H1 (cell line): ENCODE data around the gene COL26A1. TPM values are rescaled to one million over a fixed set of nuclear protein-coding genes. Genes with fewer than 3 reads are reported as not detected.
A peak's percentile ranks its signal among the peaks of the same experiment; 100 is the strongest.

Source experiments
- CTCF ChIA-PET: fragments of 300-600 bp; sonication (Branson Sonifier 250); formaldehyde crosslinking; loops from one replicate; lab custom pipeline; 2021; ENCODE audit not compliant: partially characterized antibody; lab: Charles Lee
- POLR2A ChIA-PET: fragments of 300-600 bp; sonication (Branson Sonifier 250); formaldehyde crosslinking; loops from one replicate; lab custom pipeline; 2021; ENCODE audit warnings: inconsistent platforms; ENCODE audit not compliant: partially characterized antibody; lab: Charles Lee
- DNase-seq, 2 experiments: peaks; one replicate each; pipeline versions ENCODE4 v3.0.0 to v3.0.0-alpha.2; 2010 to 2022; ENCODE audit warnings: low spot score in 2 of 2, low read depth in 1 of 2, mixed read lengths in 1 of 2
- FAIRE-seq: peaks from 2 replicates; lab custom pipeline; 2011; peaks lifted over from hg19 to GRCh38; lab: Jason Lieb, UNC
- H2AFZ ChIP-seq: 2 replicates; pipeline ENCODE4 v1.8.1; 2012; ENCODE audit warnings: low read length, inconsistent platforms
- H2AK5ac ChIP-seq: 2 replicates; pipeline ENCODE4 v1.6.1; 2013; ENCODE audit warnings: low read depth, low read length
- H2BK120ac ChIP-seq: replicated peaks from 2 replicates; pipeline ENCODE3; 2013; ENCODE audit warnings: low read depth, low read length, inconsistent platforms
- H2BK12ac ChIP-seq: 2 replicates; pipeline ENCODE4 v1.6.1; 2013; ENCODE audit warnings: low read depth, low read length
- H2BK15ac ChIP-seq: 2 replicates; pipeline ENCODE4 v1.6.1; 2013; ENCODE audit warnings: low read length
- H2BK20ac ChIP-seq: 2 replicates; pipeline ENCODE4 v1.6.1; 2013; ENCODE audit warnings: low read length
- H2BK5ac ChIP-seq: 2 replicates; pipeline ENCODE4 v1.6.1; 2013; ENCODE audit warnings: low read depth, low read length
- H3K14ac ChIP-seq: 2 replicates; pipeline ENCODE4 v1.6.1; 2013; ENCODE audit warnings: inconsistent platforms; ENCODE audit not compliant: insufficient read length
- H3K18ac ChIP-seq: 2 replicates; pipeline ENCODE4 v1.6.1; 2013; ENCODE audit warnings: low read length; ENCODE audit errors: extremely low read depth
- H3K23ac ChIP-seq: 2 replicates; pipeline ENCODE4 v1.6.1; 2013; ENCODE audit warnings: inconsistent platforms; ENCODE audit not compliant: insufficient read length
- H3K23me2 ChIP-seq: 2 replicates; pipeline ENCODE4 v1.6.1; 2013; ENCODE audit warnings: low read depth, low read length
- H3K27ac ChIP-seq: 2 replicates; pipeline ENCODE4 v1.6.1; 2011; ENCODE audit warnings: low read depth, low read length, inconsistent platforms
- H3K27me3 ChIP-seq, 4 experiments: replicated peaks in 1 of 4; 1 replicate in 1 of 4; 2 replicates in 3 of 4; pipeline versions ENCODE4 v1.6.1 to v1.8.1; 2011 to 2013; ENCODE audit warnings: low read length in 3 of 4, mild to moderate bottlenecking in 3 of 4, inconsistent platforms in 2 of 4, mixed read lengths in 2 of 4, moderate library complexity in 1 of 4; ENCODE audit not compliant: control insufficient read depth in 3 of 4, insufficient read depth in 3 of 4; ENCODE audit errors: extremely low read depth in 1 of 4
- H3K36me3 ChIP-seq, 4 experiments: 2 replicates each; pipeline versions ENCODE4 v1.6.1 to v1.8.1; 2011 to 2013; ENCODE audit warnings: mild to moderate bottlenecking in 4 of 4, low read length in 3 of 4, moderate library complexity in 2 of 4, control low read depth in 1 of 4, inconsistent platforms in 1 of 4; ENCODE audit not compliant: insufficient read depth in 4 of 4, control insufficient read depth in 2 of 4
- H3K4ac ChIP-seq: replicated peaks from 2 replicates; pipeline ENCODE3; 2013; ENCODE audit warnings: low read length, low read depth, mixed read lengths, inconsistent platforms; ENCODE audit not compliant: insufficient read length
- H3K4me1 ChIP-seq, 4 experiments: replicated peaks in 1 of 4; 1 replicate in 1 of 4; 2 replicates in 3 of 4; pipeline versions ENCODE4 v1.6.1 to v1.8.1; 2011 to 2013; ENCODE audit warnings: low read length in 3 of 4, inconsistent platforms in 2 of 4, mixed read lengths in 1 of 4; ENCODE audit not compliant: insufficient read depth in 4 of 4, control insufficient read depth in 3 of 4
- H3K4me2 ChIP-seq, 2 experiments: 2 replicates each; pipeline versions ENCODE4 v1.6.1 to v1.8.1; 2011 to 2013; ENCODE audit warnings: low read depth in 2 of 2, low read length in 2 of 2, control low read depth in 1 of 2, inconsistent platforms in 1 of 2, mild to moderate bottlenecking in 1 of 2; ENCODE audit not compliant: insufficient read depth in 1 of 2
- H3K4me3 ChIP-seq, 4 experiments: fragments of 200-600, 300-600 bp in 1 of 4; sonication (generic), shearing (Covaris generic), sonication (Bioruptor Twin) in 1 of 4; 2 replicates each; pipeline versions ENCODE4 v1.5.1 to v1.8.1; 2011 to 2016; ENCODE audit warnings: low read length in 4 of 4, low read depth in 3 of 4, control low read depth in 2 of 4, inconsistent platforms in 2 of 4, mild to moderate bottlenecking in 2 of 4, mixed read lengths in 1 of 4, moderate library complexity in 1 of 4; ENCODE audit not compliant: insufficient read depth in 2 of 4; ENCODE audit errors: extremely low read depth in 1 of 4
- H3K56ac ChIP-seq: replicated peaks from 2 replicates; pipeline ENCODE3; 2013; ENCODE audit warnings: low read depth, mild to moderate bottlenecking, mixed read lengths, low read length, inconsistent platforms; ENCODE audit not compliant: insufficient read length
- H3K79me1 ChIP-seq: 2 replicates; pipeline ENCODE4 v1.6.1; 2013; ENCODE audit warnings: low read depth, low read length, control low read depth
- H3K79me2 ChIP-seq, 2 experiments: 2 replicates each; pipeline versions ENCODE4 v1.6.1 to v1.8.1; 2012 to 2013; ENCODE audit warnings: low read length in 2 of 2, mild to moderate bottlenecking in 2 of 2, inconsistent platforms in 1 of 2; ENCODE audit not compliant: insufficient read depth in 2 of 2, control insufficient read depth in 1 of 2
- H3K9ac ChIP-seq, 4 experiments: replicated peaks in 1 of 4; 1 replicate in 1 of 4; 2 replicates in 3 of 4; pipeline versions ENCODE4 v1.6.1 to v1.8.1; 2011 to 2013; ENCODE audit warnings: low read depth in 3 of 4, low read length in 3 of 4, control low read depth in 2 of 4, mild to moderate bottlenecking in 2 of 4, moderate library complexity in 2 of 4, inconsistent platforms in 1 of 4; ENCODE audit errors: extremely low read depth in 1 of 4
- H3K9me3 ChIP-seq, 2 experiments: 2 replicates each; pipeline versions ENCODE4 v1.6.1 to v1.8.1; 2012 to 2013; ENCODE audit warnings: mild to moderate bottlenecking in 2 of 2, moderate library complexity in 2 of 2, control low read depth in 1 of 2, inconsistent platforms in 1 of 2, low read depth in 1 of 2, low read length in 1 of 2, mixed read lengths in 1 of 2; ENCODE audit not compliant: insufficient read depth in 2 of 2
- H4K20me1 ChIP-seq, 2 experiments: replicated peaks in 1 of 2; 2 replicates each; pipeline versions ENCODE3 to v1.8.1; 2011 to 2013; ENCODE audit warnings: inconsistent platforms in 2 of 2, low read length in 2 of 2, mild to moderate bottlenecking in 1 of 2; ENCODE audit not compliant: insufficient read depth in 2 of 2, control insufficient read depth in 1 of 2
- H4K5ac ChIP-seq: 2 replicates; pipeline ENCODE4 v1.6.1; 2013; ENCODE audit warnings: low read length, low read depth, mixed read lengths, inconsistent platforms; ENCODE audit not compliant: insufficient read length
- H4K8ac ChIP-seq: 2 replicates; pipeline ENCODE4 v1.8.0; 2013; ENCODE audit warnings: mild to moderate bottlenecking, moderate library complexity, low read length, inconsistent platforms; ENCODE audit not compliant: insufficient read depth; ENCODE audit errors: extremely low read depth
- H4K91ac ChIP-seq: replicated peaks from 2 replicates; pipeline ENCODE3; 2013; ENCODE audit warnings: low read length, mixed read lengths, inconsistent platforms; ENCODE audit not compliant: insufficient read length
- BCL11A ChIP-seq, 2 experiments: IDR thresholded peaks; one replicate each; pipeline ENCODE4 v1.6.1; 2011; ENCODE audit warnings: low read depth in 2 of 2, low read length in 2 of 2, mild to moderate bottlenecking in 2 of 2
- CBX8 ChIP-seq: fragments of 300-800, 300-1000 bp; sonication (generic); IDR thresholded peaks from 2 replicates; pipeline ENCODE4 v1.7.1; 2016; ENCODE audit warnings: low read depth, low read length, borderline replicate concordance
- CHD2 ChIP-seq: IDR thresholded peaks from 2 replicates; pipeline ENCODE4 v1.6.1; 2012; ENCODE audit warnings: low read length, improper control_type of control experiment
- GABPA ChIP-seq: IDR thresholded peaks from 2 replicates; pipeline ENCODE4 v1.6.1; 2011; ENCODE audit warnings: mild to moderate bottlenecking, low read length, moderate library complexity, borderline replicate concordance; ENCODE audit not compliant: insufficient read depth
- JUND ChIP-seq: IDR thresholded peaks from 2 replicates; pipeline ENCODE4 v1.6.1; 2011; ENCODE audit warnings: mild to moderate bottlenecking, improper control_type of control experiment, low read length
- RXRA ChIP-seq: IDR thresholded peaks from 2 replicates; pipeline ENCODE4 v1.6.1; 2011; ENCODE audit warnings: low read depth, mild to moderate bottlenecking, low read length, moderate library complexity; ENCODE audit not compliant: insufficient read depth
- TAF7 ChIP-seq: optimal IDR thresholded peaks from 2 replicates; pipeline ENCODE3; 2011; ENCODE audit warnings: low read depth, mild to moderate bottlenecking, inconsistent platforms, low read length, moderate library complexity, borderline replicate concordance
- WGBS, 2 experiments: shearing (Covaris generic) in 1 of 2; methylation state at CpG; one replicate each; pipeline versions ENCODE4 v1.1.6 to v1.1.7; 2013 to 2015; ENCODE audit warnings: low lambda C conversion rate in 2 of 2, mixed read lengths in 2 of 2, inconsistent platforms in 1 of 2, low coverage in 1 of 2, missing lambda C conversion rate in 1 of 2; ENCODE audit not compliant: insufficient replicate concordance in 2 of 2, insufficient coverage in 1 of 2, insufficient read length in 1 of 2; ENCODE audit errors: extremely low coverage in 1 of 2, missing lambda C conversion rate in 1 of 2; 5-methylcytosine and 5-hydroxymethylcytosine counted together
- polyA plus RNA-seq, 7 experiments: library from polyadenylated mRNA; depleted of rRNA in 3 of 7; stranded (reverse) in 5 of 7; unstranded in 2 of 7; fragments of >200 nt in 5 of 7; fragments of 200-250 nt in 2 of 7; gene quantifications; 1 replicate in 5 of 7; 2 replicates in 1 of 7; 4 replicates in 1 of 7; pipeline versions ENCODE4 v1.2.1 to v1.2.3, GENCODE V29; 2011 to 2013; ENCODE audit warnings: missing spikeins in 2 of 7, mixed read lengths in 2 of 7
- total RNA-seq: library from RNA; stranded (reverse); fragmentation: NEBNext Ultra II Directional; extraction: Animal tissue kit (Norgen Biotek cat#: 25700); gene quantifications from 2 replicates; pipeline ENCODE4 v1.2.1, GENCODE V29; 2021

The COL26A1 gene
- total and polyA plus RNA-seq, 2 of the 8 experiments (the other 6 are each of a cell fraction or from before 2014, with no cell fraction given) = 51.1 to 68.8 TPM

- TF ChIP-seq CBX8 (no peak), CHD2 (no peak), BCL11A (IDR thresholded peaks at IDR 0.05; ENCODE audit: low read depth in 2 of 2, low read length in 2 of 2) (no peak), RXRA (no peak), JUND (no peak), TAF7 (no peak), GABPA (no peak)
- no peak overlapping the region for H3K4me2 ChIP-seq
- no peak overlapping the region for H3K56ac ChIP-seq
- FAIRE-seq (no peak), DNase-seq (peak in 1 of 2 experiments; percentile 29)
- no peak overlapping the region for H2AFZ ChIP-seq
- no peak overlapping the region for H3K4ac ChIP-seq
- CTCF ChIA-PET = interaction anchor here (0.6 to 2.7 kb wide), 6 partner anchors 12 to 126 kb away, joined by 3 to 8 read pairs (median 3); no protein-coding TSS in a partner anchor
- H4K91ac ChIP-seq = no peak overlapping the region
- no peaks in the 10 kb centered on the region for H3K79me2 ChIP-seq
- no peaks in the 10 kb centered on the region; a peak in 1 of 7 replicates for H3K27me3 ChIP-seq
- no peaks in the 10 kb centered on the region for H3K79me1 ChIP-seq
- H2BK5ac ChIP-seq = no peak overlapping the region
- H2AK5ac ChIP-seq = no peak overlapping the region
- no peaks in the 10 kb centered on the region for H3K9me3 ChIP-seq
- H3K23ac ChIP-seq = no peak overlapping the region
- no peak overlapping the region for H2BK20ac ChIP-seq
- peaks cover 0 to 5% of the 10 kb centered on the region in 2 experiments for H4K20me1 ChIP-seq
- no peak overlapping the region for H2BK120ac ChIP-seq
- H3K27ac ChIP-seq = no peak overlapping the region
- H3K14ac ChIP-seq = no peak overlapping the region
- no peak overlapping the region for H4K5ac ChIP-seq
- no peak overlapping the region for H2BK15ac ChIP-seq
- WGBS, 2 experiments = 88% methylated on average over 14 of the region's 15 CpGs; no CpG with 5 or more reads in 1 of the 2 experiments
- H3K4me1 ChIP-seq = no peaks in the 10 kb centered on the region
- peak overlapping the region; percentile 63; the same call in 1 of the 2 replicates for H4K8ac ChIP-seq
- H3K9ac ChIP-seq = no peak overlapping the region
- H3K36me3 ChIP-seq = no peaks in the 10 kb centered on the region
- POLR2A ChIA-PET = interaction anchor here (1.0 kb wide), 1 partner anchor 263 kb away, joined by 3 read pairs; no protein-coding TSS in a partner anchor
- no peak overlapping the region for H3K18ac ChIP-seq
- H2BK12ac ChIP-seq = no peak overlapping the region
- peaks cover 5% of the 10 kb centered on the region; the same call in 1 of the 2 replicates for H3K23me2 ChIP-seq
- H3K4me3 ChIP-seq = no peak overlapping the region
Observed at GRCh38 chr7:101589976-101590662, 227.4 kb downstream of the COL26A1 start.
